Measurements from ENCODE around the gene NHLRC3.

DNA sequence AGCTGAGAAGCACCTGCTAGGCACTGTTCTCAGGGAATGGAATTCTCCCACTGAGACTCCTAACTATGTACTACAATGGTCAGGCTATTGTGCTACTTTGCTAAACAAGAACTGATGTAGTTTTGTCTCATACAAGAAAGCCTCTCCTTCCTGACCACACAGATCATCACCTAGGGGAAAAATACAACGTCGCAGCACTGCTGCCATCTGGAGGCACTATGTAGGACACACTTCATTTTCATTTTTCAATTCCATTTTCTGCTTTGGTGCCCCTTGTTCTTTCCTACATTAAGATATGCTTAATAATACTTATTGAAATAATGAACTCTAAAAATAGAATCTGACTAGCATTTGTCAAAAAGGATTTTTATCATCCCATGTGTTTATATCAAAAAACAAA is 21.5 kb upstream of the NHLRC3 start:
- TF ChIP-seq, protein P1, sequence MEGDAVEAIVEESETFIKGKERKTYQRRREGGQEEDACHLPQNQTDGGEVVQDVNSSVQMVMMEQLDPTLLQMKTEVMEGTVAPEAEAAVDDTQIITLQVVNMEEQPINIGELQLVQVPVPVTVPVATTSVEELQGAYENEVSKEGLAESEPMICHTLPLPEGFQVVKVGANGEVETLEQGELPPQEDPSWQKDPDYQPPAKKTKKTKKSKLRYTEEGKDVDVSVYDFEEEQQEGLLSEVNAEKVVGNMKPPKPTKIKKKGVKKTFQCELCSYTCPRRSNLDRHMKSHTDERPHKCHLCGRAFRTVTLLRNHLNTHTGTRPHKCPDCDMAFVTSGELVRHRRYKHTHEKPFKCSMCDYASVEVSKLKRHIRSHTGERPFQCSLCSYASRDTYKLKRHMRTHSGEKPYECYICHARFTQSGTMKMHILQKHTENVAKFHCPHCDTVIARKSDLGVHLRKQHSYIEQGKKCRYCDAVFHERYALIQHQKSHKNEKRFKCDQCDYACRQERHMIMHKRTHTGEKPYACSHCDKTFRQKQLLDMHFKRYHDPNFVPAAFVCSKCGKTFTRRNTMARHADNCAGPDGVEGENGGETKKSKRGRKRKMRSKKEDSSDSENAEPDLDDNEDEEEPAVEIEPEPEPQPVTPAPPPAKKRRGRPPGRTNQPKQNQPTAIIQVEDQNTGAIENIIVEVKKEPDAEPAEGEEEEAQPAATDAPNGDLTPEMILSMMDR (conservative IDR thresholded peaks at IDR 0.05; ENCODE audit: low read length): peak; percentile 78
- TF ChIP-seq EZH2phosphoT487 (IDR thresholded peaks at IDR 0.05; ENCODE audit: borderline replicate concordance, low read depth, low read length): no peak

All from OCI-LY7 (cell line).